CD4-positive, alpha-beta T cell treated with Interleukin-10 for 1 hour (primary cell): ENCODE data around the gene GNE.
A peak's percentile ranks its signal among the peaks of the same experiment; 100 is the strongest.
"Not testable (repeated sequence)": the region's sequence is repeated elsewhere in the genome, so short reads cannot be mapped to it uniquely, and the experiment has no call there.

Source experiments
- DNase-seq: peaks from one replicate; pipeline ENCODE4 v3.0.0-alpha.2; 2020

Gene GNE

GRCh38 chr9:36258208-36258995 lies at the start of gene GNE:
Gene GNE, minus strand, starts transcription at chr9:36258448. Its CDS starts 9,093 bp downstream, at chr9:36249355.
- DNase-seq = peak; percentile 97

GRCh38 chr9:36306471-36307306 lies 48.4 kb upstream of the GNE start:
- DNase-seq = no peak

- DNase-seq = not testable (repeated sequence)
Observed at GRCh38 chr9:36304366-36304765, 46.1 kb upstream of the GNE start.

- DNase-seq = no peak
Observed at GRCh38 chr9:36301227-36301626, 43.0 kb upstream of the GNE start.

GRCh38 chr9:36298566-36298965 lies 40.3 kb upstream of the GNE start:
- no peak for DNase-seq

GRCh38 chr9:36297798-36298197 lies 39.5 kb upstream of the GNE start:
- no peak for DNase-seq

GRCh38 chr9:36294996-36295395 lies 36.7 kb upstream of the GNE start:
- DNase-seq = not testable (repeated sequence)

- DNase-seq = no peak
Observed at GRCh38 chr9:36293918-36294317, 35.7 kb upstream of the GNE start.

- DNase-seq = no peak
Observed at GRCh38 chr9:36293171-36293570, 34.9 kb upstream of the GNE start.

GRCh38 chr9:36292641-36293040 lies 34.4 kb upstream of the GNE start:
- DNase-seq = no peak

- DNase-seq = no peak
Observed at GRCh38 chr9:36290996-36291395, 32.7 kb upstream of the GNE start.

GRCh38 chr9:36289836-36290435 lies 31.7 kb upstream of the GNE start:
- no peak for DNase-seq

- no peak for DNase-seq
Observed at GRCh38 chr9:36288070-36288469, 29.8 kb upstream of the GNE start.

- no peak for DNase-seq
Observed at GRCh38 chr9:36286388-36286787, 28.1 kb upstream of the GNE start.

GRCh38 chr9:36284226-36284625 lies 26.0 kb upstream of the GNE start:
- DNase-seq = no peak

GRCh38 chr9:36282275-36282674 lies 24.0 kb upstream of the GNE start:
- DNase-seq = no peak

- DNase-seq = no peak
Observed at GRCh38 chr9:36280989-36281388, 22.7 kb upstream of the GNE start.

GRCh38 chr9:36278243-36278642 lies 20.0 kb upstream of the GNE start:
- no peak for DNase-seq

- no peak for DNase-seq
Observed at GRCh38 chr9:36276781-36277181, 18.5 kb upstream of the GNE start.

GRCh38 chr9:36276254-36276653 lies 18.0 kb upstream of the GNE start:
- no peak for DNase-seq

- no peak for DNase-seq
Observed at GRCh38 chr9:36275060-36275459, 16.8 kb upstream of the GNE start.

- DNase-seq = not testable (repeated sequence)
Observed at GRCh38 chr9:36273354-36273753, 15.1 kb upstream of the GNE start.

- DNase-seq = no peak
Observed at GRCh38 chr9:36268007-36268427, 9.8 kb upstream of the GNE start.

- no peak for DNase-seq
Observed at GRCh38 chr9:36264896-36265295, 6.6 kb upstream of the GNE start.
